MCF 10A (cell line): ENCODE measurements around the gene LRMDA. TPM values are rescaled to one million over a fixed set of nuclear protein-coding genes. Genes with fewer than 3 reads are reported as not detected.

ENCODE experiments used
- BruUV-seq: library from RNA; stranded (reverse); fragments of 400-500 nt; replicated peaks from 2 replicates; lab custom pipeline; 2021; lab: Mats Ljungman, UMichigan
- CTCF ChIA-PET: fragments of 300-600 bp; sonication (Branson Sonifier 250); formaldehyde crosslinking; extraction: SDS; loops from one replicate; lab custom pipeline; 2021; ENCODE audit warnings: antibody characterized with exemption, inconsistent platforms; lab: Yijun Ruan, JAX
- POLR2A ChIA-PET: fragments of 300-600, 350-650 bp; sonication (Branson Sonifier 250); formaldehyde crosslinking; extraction: SDS; loops from one replicate; lab custom pipeline; 2020; ENCODE audit warnings: antibody characterized with exemption, inconsistent platforms; lab: Yijun Ruan, JAX
- DNase-seq: peaks from one replicate; pipeline ENCODE4 v3.0.0-alpha.2; 2018; ENCODE audit not compliant: unreplicated experiment
- H3K27ac Mint-ChIP-seq: one replicate; pipeline ENCODE4 v1.8.0; 2022; ENCODE audit warnings: mild to moderate bottlenecking, low read depth, mixed read lengths; ENCODE audit not compliant: unreplicated experiment
- H3K27me3 Mint-ChIP-seq: one replicate; pipeline ENCODE4 v1.8.0; 2022; ENCODE audit warnings: mixed read lengths; ENCODE audit not compliant: insufficient read depth, unreplicated experiment
- H3K36me3 Mint-ChIP-seq: one replicate; pipeline ENCODE4 v1.8.0; 2022; ENCODE audit warnings: mild to moderate bottlenecking, moderate library complexity, mixed read lengths; ENCODE audit not compliant: insufficient read depth, unreplicated experiment
- H3K4me1 Mint-ChIP-seq: one replicate; pipeline ENCODE4 v1.8.0; 2022; ENCODE audit warnings: mixed read lengths; ENCODE audit not compliant: insufficient read depth, unreplicated experiment
- H3K4me3 Mint-ChIP-seq: one replicate; pipeline ENCODE4 v1.8.0; 2022; ENCODE audit warnings: mild to moderate bottlenecking, moderate library complexity, mixed read lengths; ENCODE audit not compliant: unreplicated experiment
- H3K9me3 Mint-ChIP-seq: one replicate; pipeline ENCODE4 v1.8.0; 2022; ENCODE audit warnings: mixed read lengths; ENCODE audit not compliant: unreplicated experiment
- intact Hi-C: fragments of 100-400 bp; cut with micrococcal nuclease; formaldehyde crosslinking; loops from 2 replicates; pipeline ENCODE4 v1.14.1; 2022
- total RNA-seq: library from RNA; stranded (reverse); gene quantifications from 2 replicates; pipeline ENCODE4 v1.2.3, GENCODE V29; 2022
- TF ChIP-seq, protein P1 (sequence below): fragments of 200-600 bp; IDR thresholded peaks from one replicate; pipeline ENCODE4 v1.8.0; 2022; ENCODE audit warnings: antibody characterized with exemption, mild to moderate bottlenecking; ENCODE audit not compliant: unreplicated experiment

The LRMDA gene
- total RNA-seq, 1 experiment from 2014 or later, result not detected

DNA sequence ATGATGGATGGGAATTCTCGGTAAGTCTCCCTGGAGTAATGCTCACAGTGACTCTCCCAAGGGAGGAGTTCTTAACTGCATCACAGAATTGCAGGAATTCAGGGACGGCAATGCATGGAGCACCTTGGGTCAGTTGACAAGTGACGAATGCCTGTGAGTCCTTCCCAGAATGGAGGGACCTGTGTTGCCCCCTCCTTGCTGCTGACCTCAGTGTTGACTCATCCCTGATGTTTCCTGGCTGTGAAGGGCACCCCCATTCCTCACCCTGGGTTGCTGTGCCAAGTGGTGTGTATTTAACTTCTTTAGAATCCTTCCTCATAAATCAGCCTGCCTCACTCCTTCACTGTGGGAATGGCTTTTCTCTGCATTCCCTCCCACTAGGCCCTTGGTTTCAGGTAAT, 98.9 kb downstream of the LRMDA start:
- intact Hi-C loops, result loop anchor here (10.0 kb wide), 1 partner anchor 125 kb away; the partner anchor contains the start of gene ZNF503

DNA sequence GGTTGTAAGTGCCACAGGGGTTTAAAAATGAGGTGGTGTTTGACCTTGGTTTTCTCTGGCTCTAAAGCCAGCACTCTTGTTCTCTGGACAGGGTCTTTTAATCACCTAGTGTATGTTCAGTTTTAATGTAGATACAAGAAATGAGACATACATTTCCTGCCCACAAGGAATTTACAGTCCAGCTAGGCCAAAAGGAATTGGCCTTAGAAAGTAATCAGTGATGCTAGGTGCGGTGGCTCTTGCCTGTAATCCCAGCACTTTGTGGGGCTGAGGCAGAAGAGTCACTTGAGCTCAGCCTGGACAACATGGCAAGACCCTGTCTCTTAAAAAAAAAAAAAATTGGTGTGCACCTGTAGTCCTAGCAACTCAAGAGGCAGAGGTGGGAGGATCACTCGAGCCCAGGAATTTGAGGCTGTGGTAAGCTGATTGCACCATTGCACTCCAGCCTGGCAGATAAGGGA, 100.2 kb downstream of the LRMDA start:
- TF ChIP-seq, protein P1, sequence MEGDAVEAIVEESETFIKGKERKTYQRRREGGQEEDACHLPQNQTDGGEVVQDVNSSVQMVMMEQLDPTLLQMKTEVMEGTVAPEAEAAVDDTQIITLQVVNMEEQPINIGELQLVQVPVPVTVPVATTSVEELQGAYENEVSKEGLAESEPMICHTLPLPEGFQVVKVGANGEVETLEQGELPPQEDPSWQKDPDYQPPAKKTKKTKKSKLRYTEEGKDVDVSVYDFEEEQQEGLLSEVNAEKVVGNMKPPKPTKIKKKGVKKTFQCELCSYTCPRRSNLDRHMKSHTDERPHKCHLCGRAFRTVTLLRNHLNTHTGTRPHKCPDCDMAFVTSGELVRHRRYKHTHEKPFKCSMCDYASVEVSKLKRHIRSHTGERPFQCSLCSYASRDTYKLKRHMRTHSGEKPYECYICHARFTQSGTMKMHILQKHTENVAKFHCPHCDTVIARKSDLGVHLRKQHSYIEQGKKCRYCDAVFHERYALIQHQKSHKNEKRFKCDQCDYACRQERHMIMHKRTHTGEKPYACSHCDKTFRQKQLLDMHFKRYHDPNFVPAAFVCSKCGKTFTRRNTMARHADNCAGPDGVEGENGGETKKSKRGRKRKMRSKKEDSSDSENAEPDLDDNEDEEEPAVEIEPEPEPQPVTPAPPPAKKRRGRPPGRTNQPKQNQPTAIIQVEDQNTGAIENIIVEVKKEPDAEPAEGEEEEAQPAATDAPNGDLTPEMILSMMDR, result no peak
- ChIA-PET CTCF (no interaction called here), POLR2A (interaction anchor here (0.6 kb wide), 1 partner anchor 102 kb away, joined by 4 read pairs; no protein-coding TSS in a partner anchor)
- no peaks in the 10 kb centered on the region for H3K36me3 Mint-ChIP-seq
- no peak overlapping the region for H3K27ac Mint-ChIP-seq
- H3K4me3 Mint-ChIP-seq, result no peak overlapping the region
- no TSS peak for BruUV-seq
- DNase-seq, result no peak
- intact Hi-C loops, result loop anchor here (10.0 kb wide), 1 partner anchor 127 kb away; the partner anchor contains the start of gene ZNF503
- no peaks in the 10 kb centered on the region for H3K27me3 Mint-ChIP-seq
- H3K9me3 Mint-ChIP-seq, result no peaks in the 10 kb centered on the region
- H3K4me1 Mint-ChIP-seq, result no peaks in the 10 kb centered on the region

More for the DNA sequence above, 98.9 kb downstream of the LRMDA start:
- H3K27ac Mint-ChIP-seq, result no peak overlapping the region
- H3K36me3 Mint-ChIP-seq, result no peaks in the 10 kb centered on the region
- ChIA-PET POLR2A (no interaction called here), CTCF (no interaction called here)
- no TSS peak for BruUV-seq
- H3K4me3 Mint-ChIP-seq, result no peak overlapping the region
- TF ChIP-seq, protein P1, result no peak
- H3K9me3 Mint-ChIP-seq, result no peaks in the 10 kb centered on the region
- H3K4me1 Mint-ChIP-seq, result peaks cover 3% of the 10 kb centered on the region
- H3K27me3 Mint-ChIP-seq, result no peaks in the 10 kb centered on the region
- DNase-seq, result peak; percentile 71

DNA sequence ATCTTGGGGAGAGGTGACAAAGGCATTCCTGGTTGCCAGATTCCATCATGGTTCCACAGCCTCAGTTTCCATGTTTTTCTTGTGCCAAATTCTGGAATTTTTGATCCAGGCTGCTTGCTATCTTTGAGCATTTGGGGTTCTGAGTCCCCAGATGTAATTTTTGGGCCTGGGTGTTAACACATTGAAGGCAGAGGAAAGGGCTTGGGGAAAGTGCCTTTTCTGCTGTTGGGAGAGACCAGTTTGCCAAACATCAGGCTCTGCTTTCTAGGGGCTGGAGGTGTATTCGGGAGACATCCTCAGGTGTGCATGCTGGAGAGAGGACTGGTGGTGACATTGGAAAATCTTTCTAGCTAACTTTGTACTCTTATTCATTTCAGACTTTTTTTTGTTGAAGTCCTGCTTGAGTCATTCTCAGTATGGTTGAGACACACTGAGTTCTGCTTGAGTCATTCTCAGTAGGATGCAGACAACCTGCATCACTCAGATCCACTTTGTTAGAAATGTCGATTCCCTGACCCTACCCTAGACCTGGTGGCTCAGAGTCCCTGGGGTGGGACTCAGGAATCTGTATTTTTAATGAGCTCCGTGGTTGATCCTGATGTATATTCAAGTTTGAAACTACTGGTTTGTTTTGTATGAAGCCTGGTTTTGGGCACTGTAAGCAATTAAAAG, 101.0 kb downstream of the LRMDA start:
- DNase-seq, result peak; percentile 62
- Mint-ChIP-seq H3K9me3 (no peaks in the 10 kb centered on the region), H3K36me3 (no peaks in the 10 kb centered on the region), H3K27ac (no peak overlapping the region), H3K4me1 (no peaks in the 10 kb centered on the region), H3K4me3 (no peak overlapping the region), H3K27me3 (no peaks in the 10 kb centered on the region)
- intact Hi-C loops, result loop anchor here (10.0 kb wide), 1 partner anchor 128 kb away; the partner anchor contains the start of gene ZNF503
- BruUV-seq, result no TSS peak
- TF ChIP-seq, protein P1, result no peak
- ChIA-PET CTCF (no interaction called here), POLR2A (no interaction called here)

DNA sequence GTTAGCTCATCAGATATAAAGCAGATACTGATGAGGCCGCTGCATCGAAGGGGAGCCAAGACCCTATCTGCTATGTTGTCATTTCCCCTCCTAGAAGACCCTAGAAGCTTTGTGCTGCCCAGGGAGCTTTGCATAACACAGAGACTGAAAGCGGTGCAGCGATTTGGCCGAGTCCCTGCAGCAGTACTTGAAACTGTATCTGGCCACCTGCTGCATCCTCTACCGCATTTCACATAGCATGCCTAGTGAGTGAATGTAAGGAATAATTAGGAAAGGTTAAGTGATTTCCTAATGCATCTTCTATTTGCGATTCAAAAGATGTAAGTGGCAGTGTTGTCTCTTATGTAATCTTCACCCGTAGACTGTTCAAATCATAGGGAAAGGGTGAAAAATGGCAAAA, 106.7 kb downstream of the LRMDA start:
- no TSS peak for BruUV-seq
- Mint-ChIP-seq H3K9me3 (no peaks in the 10 kb centered on the region), H3K4me1 (no peaks in the 10 kb centered on the region), H3K27me3 (no peaks in the 10 kb centered on the region), H3K27ac (no peak overlapping the region), H3K36me3 (no peaks in the 10 kb centered on the region), H3K4me3 (no peak overlapping the region)
- TF ChIP-seq, protein P1, result no peak
- ChIA-PET CTCF (interaction anchor here (0.6 to 1.1 kb wide), 2 partner anchors 87 to 144 kb away, joined by 3 read pairs; no protein-coding TSS in a partner anchor), POLR2A (interaction anchor here (0.6 kb wide), 1 partner anchor 119 kb away, joined by 3 read pairs; no protein-coding TSS in a partner anchor)
- intact Hi-C loops, result loop anchor here (10.0 kb wide), 1 partner anchor 133 kb away; the partner anchor contains the start of gene ZNF503
- no peak for DNase-seq
